ENCODE data around the gene CACHD1.

GRCh38 chr1:64579767-64580166 is 109.8 kb downstream of the CACHD1 start:
- TF ChIP-seq, protein P1, sequence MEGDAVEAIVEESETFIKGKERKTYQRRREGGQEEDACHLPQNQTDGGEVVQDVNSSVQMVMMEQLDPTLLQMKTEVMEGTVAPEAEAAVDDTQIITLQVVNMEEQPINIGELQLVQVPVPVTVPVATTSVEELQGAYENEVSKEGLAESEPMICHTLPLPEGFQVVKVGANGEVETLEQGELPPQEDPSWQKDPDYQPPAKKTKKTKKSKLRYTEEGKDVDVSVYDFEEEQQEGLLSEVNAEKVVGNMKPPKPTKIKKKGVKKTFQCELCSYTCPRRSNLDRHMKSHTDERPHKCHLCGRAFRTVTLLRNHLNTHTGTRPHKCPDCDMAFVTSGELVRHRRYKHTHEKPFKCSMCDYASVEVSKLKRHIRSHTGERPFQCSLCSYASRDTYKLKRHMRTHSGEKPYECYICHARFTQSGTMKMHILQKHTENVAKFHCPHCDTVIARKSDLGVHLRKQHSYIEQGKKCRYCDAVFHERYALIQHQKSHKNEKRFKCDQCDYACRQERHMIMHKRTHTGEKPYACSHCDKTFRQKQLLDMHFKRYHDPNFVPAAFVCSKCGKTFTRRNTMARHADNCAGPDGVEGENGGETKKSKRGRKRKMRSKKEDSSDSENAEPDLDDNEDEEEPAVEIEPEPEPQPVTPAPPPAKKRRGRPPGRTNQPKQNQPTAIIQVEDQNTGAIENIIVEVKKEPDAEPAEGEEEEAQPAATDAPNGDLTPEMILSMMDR (conservative IDR thresholded peaks at IDR 0.05 in 1 of 2, IDR thresholded peaks at IDR 0.05 in 1 of 2; ENCODE audit: low read depth in 1 of 2, low read length in 2 of 2): no peak
- no peak for TF ChIP-seq EZH2 (IDR thresholded peaks at IDR 0.05; ENCODE audit: low read length, missing control alignments)
